GM21447 (cell line): ENCODE results near the gene PRDX3.
"Not testable (repeated sequence)": the region's sequence is repeated elsewhere in the genome, so short reads cannot be mapped to it uniquely, and the experiment has no call there.

ENCODE experiments used
- ATAC-seq: cut with Tn5 transposase; IDR thresholded peaks from one replicate; pipeline ENCODE4 v1.9.1; 2021; ENCODE audit not compliant: unreplicated experiment

The PRDX3 gene

GRCh38 chr10:119165171-119166117 lies 13.2 kb downstream of the PRDX3 start, which contains the start of gene SFXN4:
Gene SFXN4, minus strand, starts transcription at chr10:119165714. Its CDS starts 67 bp downstream, at chr10:119165647.
- ATAC-seq = peak; percentile 86

DNA sequence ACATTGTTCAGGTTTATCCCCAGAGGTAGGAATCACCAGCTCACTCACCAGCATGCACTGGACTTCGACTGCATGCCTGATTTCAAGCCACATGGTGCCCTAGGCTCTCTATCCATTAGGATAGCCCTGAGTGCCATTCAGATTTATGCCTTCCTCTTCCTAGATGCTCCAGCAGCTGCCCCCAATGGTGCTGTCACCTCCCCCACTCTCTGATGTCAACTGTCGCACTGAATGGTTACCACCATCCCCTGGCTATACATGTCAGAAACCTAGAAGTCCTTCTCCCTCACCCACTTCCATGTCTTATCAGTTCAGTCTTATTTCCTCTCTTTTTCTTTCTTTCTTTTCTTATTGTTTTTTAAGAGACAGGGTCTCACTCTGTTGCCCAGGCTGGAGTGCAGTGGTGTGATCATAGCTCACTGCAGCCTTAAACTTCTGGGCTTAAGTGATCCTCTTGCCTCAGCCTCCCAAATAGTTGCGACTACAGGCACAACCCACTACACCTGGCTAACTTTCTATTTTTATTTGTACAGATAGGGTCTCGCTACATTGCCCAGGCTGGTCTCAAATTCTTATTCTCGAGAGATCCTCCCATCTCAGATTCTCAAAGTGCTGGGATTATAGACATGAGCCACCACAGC lies 16.0 kb downstream of the PRDX3 start:
- no peak for ATAC-seq

DNA sequence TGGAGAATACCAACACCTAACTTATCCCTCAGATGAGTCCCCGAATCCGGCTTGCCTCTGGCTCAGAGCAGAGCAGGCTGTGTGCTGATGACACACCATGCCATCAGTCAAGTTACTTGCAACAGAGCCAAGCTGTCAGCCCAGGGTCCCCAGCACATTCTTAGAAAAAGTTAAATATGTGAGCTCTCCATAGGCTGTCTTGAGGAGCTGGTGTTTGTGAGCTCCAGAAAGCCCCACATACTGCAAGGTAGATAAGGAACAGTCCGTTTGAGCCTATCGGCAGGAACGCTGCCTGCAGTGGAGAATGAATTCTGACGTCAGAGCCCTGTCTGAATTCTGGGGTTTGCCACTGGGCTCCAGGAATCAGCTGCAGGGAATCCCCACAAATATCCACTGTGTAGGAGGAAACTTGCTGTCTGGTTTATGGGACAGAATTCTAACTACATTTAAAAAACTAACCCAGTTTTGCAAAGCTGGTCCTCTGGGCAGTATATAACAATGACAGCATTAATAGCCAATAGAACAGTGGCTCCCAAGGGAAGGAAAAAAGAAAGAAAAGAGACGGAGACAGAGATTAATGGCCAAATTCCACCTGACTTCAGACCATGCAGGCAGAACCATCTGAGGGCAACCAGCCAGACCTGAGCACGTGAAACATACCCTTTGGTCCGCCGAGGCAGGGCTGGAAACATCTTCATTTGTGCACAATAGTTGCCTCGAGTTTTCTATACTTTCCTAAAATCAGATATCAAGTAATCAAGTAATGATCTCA lies 16.7 kb downstream of the PRDX3 start:
- ATAC-seq = no peak

DNA sequence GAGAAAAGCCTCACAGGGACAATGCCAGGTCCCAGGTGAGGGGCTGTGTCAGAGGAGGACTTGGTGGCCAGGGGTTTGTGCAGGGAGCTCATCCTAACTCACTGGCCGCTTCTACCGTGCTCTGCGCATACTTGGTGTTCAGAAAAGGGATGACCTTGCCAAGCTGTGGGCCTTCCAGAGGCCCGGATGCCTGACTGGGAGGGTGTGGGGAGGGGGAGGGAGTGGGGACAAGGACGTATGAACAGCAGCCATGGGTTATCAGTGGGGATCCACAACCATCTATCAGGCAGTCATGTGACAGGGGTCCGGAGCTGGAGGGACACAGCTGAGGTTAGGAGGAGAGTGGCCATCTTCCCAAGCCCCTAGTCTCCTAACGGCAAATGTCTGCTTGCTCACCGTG lies 19.3 kb downstream of the PRDX3 start:
- no peak for ATAC-seq

DNA sequence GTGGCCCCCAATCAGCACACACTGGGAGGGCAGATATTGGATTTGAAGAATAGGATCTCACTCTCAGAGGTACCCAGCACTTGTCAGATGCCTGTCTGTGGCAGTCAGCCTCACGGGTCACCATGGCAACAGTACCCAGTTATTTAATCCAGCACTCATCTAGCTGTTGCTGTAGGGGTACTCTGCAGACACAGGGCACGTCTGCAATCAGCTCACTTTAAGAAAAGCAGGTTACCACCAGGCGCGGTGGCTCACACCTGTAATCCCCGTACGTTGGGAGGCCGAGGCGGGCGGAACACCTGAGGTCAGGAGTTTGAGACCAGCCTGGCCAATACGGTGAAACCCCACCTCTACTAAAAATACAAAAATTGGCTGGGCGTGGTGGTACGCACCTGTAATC lies 25.0 kb downstream of the PRDX3 start:
- ATAC-seq = no peak

GRCh38 chr10:119153041-119153440 lies 25.6 kb downstream of the PRDX3 start:
- ATAC-seq = no peak

DNA sequence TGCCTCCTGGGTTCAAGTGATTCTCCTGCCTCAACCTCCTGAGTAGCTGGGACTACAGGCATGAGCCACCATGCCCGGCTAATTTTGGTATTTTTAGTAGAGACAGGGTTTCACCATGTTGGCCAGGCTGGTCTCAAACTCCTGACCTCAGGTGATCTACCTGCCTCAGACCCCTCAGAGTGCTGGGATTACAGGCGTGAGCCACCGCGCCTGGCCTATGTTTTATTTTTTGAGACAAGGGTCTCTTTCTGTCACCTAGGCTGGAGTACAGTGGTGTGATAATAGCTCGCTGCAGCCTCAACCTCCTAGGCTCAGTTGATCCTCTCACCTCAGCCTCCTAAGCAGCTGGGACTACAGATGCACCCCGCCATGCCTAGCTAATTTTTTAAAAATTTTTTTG lies 27.0 kb downstream of the PRDX3 start:
- ATAC-seq = not testable (repeated sequence)

DNA sequence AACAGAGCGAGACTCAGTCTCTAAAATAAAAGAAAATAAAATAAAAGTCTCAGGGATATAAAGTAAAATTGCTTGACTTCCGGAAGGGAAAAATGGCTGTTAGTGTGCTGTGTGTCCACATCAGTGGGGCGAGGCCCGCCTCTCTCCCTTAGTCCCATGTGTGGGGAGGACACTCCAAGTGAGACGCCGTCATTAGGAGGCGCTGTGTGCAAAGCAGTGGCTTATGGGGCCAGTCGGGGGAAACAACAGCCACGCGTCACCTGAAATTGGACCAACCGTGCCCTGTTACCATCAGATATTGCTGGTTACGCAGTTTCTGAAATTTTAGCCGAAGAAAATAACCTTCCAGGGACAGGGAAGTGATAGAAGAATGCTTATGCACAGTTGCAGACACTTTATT lies 28.9 kb downstream of the PRDX3 start:
- ATAC-seq = no peak

DNA sequence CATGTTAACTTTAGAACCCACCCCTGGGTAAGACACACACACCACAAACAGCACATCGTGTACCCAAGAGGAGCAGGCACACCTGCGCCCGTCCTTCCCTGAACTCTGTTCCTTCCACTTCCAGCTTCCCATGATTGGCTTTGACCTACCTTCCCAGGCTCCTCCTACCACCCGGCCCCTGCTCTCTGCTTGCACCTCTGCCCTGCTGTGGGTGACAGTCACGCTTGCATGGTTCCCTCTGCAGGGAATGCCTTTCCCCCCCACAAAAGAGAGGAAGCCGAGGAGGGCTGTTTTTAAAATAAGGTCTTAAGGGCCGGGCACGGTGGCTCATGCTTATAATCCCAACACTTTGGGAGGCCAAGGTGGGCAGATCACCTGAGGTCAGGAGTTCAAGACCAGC lies 29.5 kb downstream of the PRDX3 start:
- no peak for ATAC-seq

GRCh38 chr10:119143657-119144056 lies 35.0 kb downstream of the PRDX3 start:
- ATAC-seq = no peak

- no peak for ATAC-seq
Measured at GRCh38 chr10:119140603-119141245, 37.9 kb downstream of the PRDX3 start.

- ATAC-seq = no peak
Measured at GRCh38 chr10:119139464-119140067, 39.0 kb downstream of the PRDX3 start.

GRCh38 chr10:119138346-119139306 lies 40.0 kb downstream of the PRDX3 start:
- ATAC-seq = no peak

DNA sequence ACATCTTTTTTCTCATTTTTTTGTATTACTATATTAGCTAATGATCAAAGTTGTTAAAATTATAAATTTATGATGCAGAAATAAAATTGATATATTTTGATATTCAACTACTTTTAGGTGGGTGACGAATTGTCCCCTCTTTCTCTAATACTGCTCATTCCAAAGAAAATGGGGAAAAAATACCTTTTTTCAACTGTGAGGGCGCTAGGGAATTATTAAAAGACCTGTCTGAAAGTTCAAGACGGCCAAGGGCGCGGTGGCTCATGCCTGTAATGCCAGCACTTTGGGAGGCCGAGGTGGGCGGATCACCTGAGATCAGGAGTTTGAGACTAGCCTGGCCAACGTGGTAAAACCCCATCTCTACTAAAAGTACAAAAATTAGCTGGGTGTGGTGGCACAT lies 40.7 kb downstream of the PRDX3 start:
- ATAC-seq = not testable (repeated sequence)

DNA sequence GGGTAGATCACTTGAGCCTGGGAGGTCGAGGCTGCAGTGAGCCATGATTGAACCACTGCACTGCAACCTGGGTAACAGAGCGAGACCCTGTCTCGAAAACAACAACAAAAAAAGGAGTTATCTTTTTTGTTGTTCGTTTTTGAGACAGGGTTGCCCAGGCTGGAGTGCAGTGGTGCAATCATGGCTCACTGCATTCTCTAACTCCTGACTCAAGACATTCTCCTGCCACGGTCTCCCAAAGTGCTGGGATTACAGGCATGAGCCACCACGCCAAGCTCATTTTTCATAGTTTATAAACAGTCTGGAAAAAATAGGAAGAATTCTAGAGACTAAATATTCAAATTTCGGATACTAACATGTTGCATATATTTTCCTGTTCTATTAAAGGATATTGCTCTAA lies 42.5 kb downstream of the PRDX3 start:
- no peak for ATAC-seq

GRCh38 chr10:119135513-119135881 lies 43.1 kb downstream of the PRDX3 start:
- no peak for ATAC-seq

DNA sequence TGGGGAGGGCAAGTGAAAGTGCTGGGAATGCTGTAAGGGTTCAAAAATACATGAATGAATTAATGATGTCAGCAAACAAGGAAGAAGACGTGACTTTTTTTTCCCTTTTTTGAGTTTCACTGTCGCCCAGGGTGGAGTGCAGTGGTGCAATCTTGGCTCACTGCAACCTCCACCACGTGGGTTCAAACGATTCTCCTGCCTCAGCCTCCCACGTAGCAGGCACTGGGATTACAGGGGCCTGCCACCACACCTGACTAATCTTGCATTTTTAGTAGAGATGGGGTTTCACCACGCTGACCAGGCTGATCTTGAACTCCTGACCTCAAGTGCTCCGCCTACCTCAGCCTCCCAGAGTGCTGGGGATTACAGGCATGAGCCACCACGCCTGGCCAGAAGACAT lies 44.7 kb downstream of the PRDX3 start:
- ATAC-seq = no peak

- ATAC-seq = no peak
Measured at GRCh38 chr10:119132521-119133345, 45.9 kb downstream of the PRDX3 start.
